GM10266 (cell line): ENCODE measurements around the gene APLF.
A peak's percentile ranks its signal among the peaks of the same experiment; 100 is the strongest.

Experiments
- DNase-seq: peaks from one replicate; pipeline ENCODE4 v3.0.0; 2012; ENCODE audit errors: extremely low spot score
- CTCF ChIP-seq: IDR thresholded peaks from 2 replicates; pipeline ENCODE4 v1.5.1; 2012; ENCODE audit warnings: mild to moderate bottlenecking, low read depth; ENCODE audit not compliant: control insufficient read depth, insufficient read depth; ENCODE audit errors: missing control alignments

The APLF gene

GRCh38 chr2:68432696-68433658 lies 34.4 kb upstream of the APLF start:
- TF ChIP-seq CTCF, result no peak
- no peak for DNase-seq

GRCh38 chr2:68434981-68435380 lies 32.4 kb upstream of the APLF start:
- no peak for DNase-seq
- no peak for TF ChIP-seq CTCF

GRCh38 chr2:68435615-68436014 lies 31.8 kb upstream of the APLF start:
- no peak for DNase-seq
- TF ChIP-seq CTCF, result no peak

GRCh38 chr2:68436270-68436669 lies 31.1 kb upstream of the APLF start:
- DNase-seq, result no peak
- no peak for TF ChIP-seq CTCF

- no peak for TF ChIP-seq CTCF
- peak; percentile 40 for DNase-seq
Measured at GRCh38 chr2:68438455-68439303, 28.7 kb upstream of the APLF start.

- peak; percentile 79 for DNase-seq
- peak; percentile 90 for TF ChIP-seq CTCF
Measured at GRCh38 chr2:68441179-68441993, 26.0 kb upstream of the APLF start.
